ENCODE results near the gene NFIA. TPM values are rescaled to one million over a fixed set of nuclear protein-coding genes. Genes with fewer than 3 reads are reported as not detected.

The NFIA gene
- total and polyA plus RNA-seq, 2 donors (not counting 1 experiment from before 2014, with no cell fraction given), result 5.4 to 11.0 TPM

DNA sequence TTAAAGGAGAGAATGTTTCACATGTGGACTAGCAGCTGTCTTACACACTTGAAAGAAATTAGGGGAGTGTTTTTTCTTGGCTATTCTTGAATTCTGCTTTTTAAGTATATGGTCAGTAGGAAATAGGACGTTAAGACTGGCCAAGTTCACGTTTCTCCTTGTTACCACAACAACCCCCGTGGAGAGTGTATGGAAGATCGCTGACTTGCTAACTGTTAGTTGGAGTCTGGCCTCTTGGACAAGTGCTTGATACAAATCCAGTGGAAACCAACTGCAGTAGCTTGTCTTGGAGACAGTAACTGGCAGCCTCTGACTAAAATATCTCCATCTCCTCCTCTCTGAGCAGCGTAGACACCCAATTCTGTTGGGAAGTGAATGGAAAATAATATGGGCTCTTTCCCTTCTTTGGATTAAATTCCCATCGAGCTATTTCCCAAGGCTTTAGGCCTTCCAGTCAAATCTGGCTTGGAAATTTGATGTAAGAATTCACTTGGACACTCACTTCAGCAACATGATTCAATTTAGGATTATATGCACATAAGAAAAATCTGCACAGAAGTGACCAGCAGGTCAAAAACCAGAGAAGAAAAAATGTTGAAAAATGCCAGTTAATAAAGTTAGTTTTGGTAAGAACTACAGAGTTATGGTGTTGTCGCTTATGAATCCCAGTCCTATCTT, 3.6 kb upstream of the NFIA start:
- DNase-seq (ENCODE audit: low read depth in 2 of 2), result peak in 1 of 2 donors; percentile 16
- TF ChIP-seq EZH2 (IDR thresholded peaks at IDR 0.05; ENCODE audit: low read length, missing control alignments), result no peak
- TF ChIP-seq, protein P1, sequence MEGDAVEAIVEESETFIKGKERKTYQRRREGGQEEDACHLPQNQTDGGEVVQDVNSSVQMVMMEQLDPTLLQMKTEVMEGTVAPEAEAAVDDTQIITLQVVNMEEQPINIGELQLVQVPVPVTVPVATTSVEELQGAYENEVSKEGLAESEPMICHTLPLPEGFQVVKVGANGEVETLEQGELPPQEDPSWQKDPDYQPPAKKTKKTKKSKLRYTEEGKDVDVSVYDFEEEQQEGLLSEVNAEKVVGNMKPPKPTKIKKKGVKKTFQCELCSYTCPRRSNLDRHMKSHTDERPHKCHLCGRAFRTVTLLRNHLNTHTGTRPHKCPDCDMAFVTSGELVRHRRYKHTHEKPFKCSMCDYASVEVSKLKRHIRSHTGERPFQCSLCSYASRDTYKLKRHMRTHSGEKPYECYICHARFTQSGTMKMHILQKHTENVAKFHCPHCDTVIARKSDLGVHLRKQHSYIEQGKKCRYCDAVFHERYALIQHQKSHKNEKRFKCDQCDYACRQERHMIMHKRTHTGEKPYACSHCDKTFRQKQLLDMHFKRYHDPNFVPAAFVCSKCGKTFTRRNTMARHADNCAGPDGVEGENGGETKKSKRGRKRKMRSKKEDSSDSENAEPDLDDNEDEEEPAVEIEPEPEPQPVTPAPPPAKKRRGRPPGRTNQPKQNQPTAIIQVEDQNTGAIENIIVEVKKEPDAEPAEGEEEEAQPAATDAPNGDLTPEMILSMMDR (conservative IDR thresholded peaks at IDR 0.05 in 1 of 2, IDR thresholded peaks at IDR 0.05 in 1 of 2; ENCODE audit: low read depth in 1 of 2, low read length in 2 of 2), result no peak
- peaks cover 4% of the 10 kb centered on the region for H3K79me2 ChIP-seq (ENCODE audit: control insufficient read depth, insufficient read depth, low read length)
- no peak overlapping the region for H3K27ac ChIP-seq (ENCODE audit: insufficient read depth, low read length)
- no peak overlapping the region for H2AFZ ChIP-seq (ENCODE audit: low read length)
- H3K4me1 ChIP-seq (ENCODE audit: control insufficient read depth, extremely low read depth, insufficient read depth, low read length), result peaks cover 20% of the 10 kb centered on the region
- no peaks in the 10 kb centered on the region for H3K27me3 ChIP-seq (ENCODE audit: control insufficient read depth, insufficient read depth, low read length)
- no peaks in the 10 kb centered on the region for H3K36me3 ChIP-seq (ENCODE audit: control insufficient read depth, insufficient read depth, low read length)
- no peaks in the 10 kb centered on the region for H4K20me1 ChIP-seq (ENCODE audit: control insufficient read depth, extremely low read depth, insufficient read depth, low read length)
- H3K4me3 ChIP-seq (replicated peaks in 1 of 4; ENCODE audit: control extremely low read depth in 1 of 4, insufficient read depth in 1 of 4, low read depth in 3 of 4, low read length in 4 of 4), result peak overlapping the region in 3 of 4 experiments; percentile 61 to 99 (median 86)
- no peak overlapping the region for H3K9ac ChIP-seq (ENCODE audit: insufficient read depth, low read length)
- H3K4me2 ChIP-seq (ENCODE audit: extremely low read depth, insufficient read depth, low read length), result peak overlapping the region; percentile 97
- no peaks in the 10 kb centered on the region for H3K9me3 ChIP-seq (ENCODE audit: control insufficient read depth, insufficient read depth, low read depth, low read length)

- Histone ChIP-seq H3K4me2 (ENCODE audit: extremely low read depth, insufficient read depth, low read length) (peak overlapping the region; percentile 26), H4K20me1 (ENCODE audit: control insufficient read depth, extremely low read depth, insufficient read depth, low read length) (no peaks in the 10 kb centered on the region), H3K9me3 (ENCODE audit: control insufficient read depth, insufficient read depth, low read depth, low read length) (no peaks in the 10 kb centered on the region), H3K4me1 (ENCODE audit: control insufficient read depth, extremely low read depth, insufficient read depth, low read length) (peaks cover 20% of the 10 kb centered on the region), H2AFZ (ENCODE audit: low read length) (peak overlapping the region; percentile 56), H3K36me3 (ENCODE audit: control insufficient read depth, insufficient read depth, low read length) (no peaks in the 10 kb centered on the region), H3K79me2 (ENCODE audit: control insufficient read depth, insufficient read depth, low read length) (peaks cover 5% of the 10 kb centered on the region), H3K9ac (ENCODE audit: insufficient read depth, low read length) (no peak overlapping the region), H3K4me3 (replicated peaks in 1 of 4; ENCODE audit: control extremely low read depth in 1 of 4, insufficient read depth in 1 of 4, low read depth in 3 of 4, low read length in 4 of 4) (peak overlapping the region in 2 of 4 experiments; percentile 8 to 39), H3K27me3 (ENCODE audit: control insufficient read depth, insufficient read depth, low read length) (no peaks in the 10 kb centered on the region), H3K27ac (ENCODE audit: insufficient read depth, low read length) (peak overlapping the region; percentile 4)
- no peak for DNase-seq (ENCODE audit: low read depth in 2 of 2)
- no peak for TF ChIP-seq EZH2 (IDR thresholded peaks at IDR 0.05; ENCODE audit: low read length, missing control alignments)
- TF ChIP-seq, protein P1 (conservative IDR thresholded peaks at IDR 0.05 in 1 of 2, IDR thresholded peaks at IDR 0.05 in 1 of 2; ENCODE audit: low read depth in 1 of 2, low read length in 2 of 2), result no peak
Measured at GRCh38 chr1:61079296-61079897, 3.0 kb upstream of the NFIA start.

DNA sequence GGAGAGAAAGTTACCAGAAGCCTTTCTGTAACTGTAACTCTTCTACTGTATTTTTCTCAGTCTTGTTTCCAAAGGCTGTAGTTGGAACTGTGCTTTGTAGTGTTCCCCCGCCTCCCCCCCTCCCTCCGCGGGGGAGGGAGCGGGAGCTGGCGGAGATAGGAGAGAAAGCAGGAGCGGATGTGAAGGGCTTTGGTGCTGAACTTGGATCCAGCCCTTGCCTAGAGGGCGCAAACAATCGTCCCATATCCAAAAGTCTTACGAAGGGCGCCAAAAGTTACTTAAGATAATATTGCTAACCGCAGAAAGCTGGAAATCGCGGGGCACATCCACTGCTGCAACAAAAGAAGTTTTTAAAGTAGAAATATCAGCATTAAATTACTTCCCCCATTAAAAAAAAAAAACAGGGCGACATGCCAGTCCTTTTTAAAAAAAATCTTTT, 2.4 kb upstream of the NFIA start:
- Histone ChIP-seq H4K20me1 (ENCODE audit: control insufficient read depth, extremely low read depth, insufficient read depth, low read length) (no peaks in the 10 kb centered on the region), H3K27ac (ENCODE audit: insufficient read depth, low read length) (peak overlapping the region; percentile 4), H2AFZ (ENCODE audit: low read length) (peak overlapping the region; percentile 56), H3K36me3 (ENCODE audit: control insufficient read depth, insufficient read depth, low read length) (no peaks in the 10 kb centered on the region), H3K79me2 (ENCODE audit: control insufficient read depth, insufficient read depth, low read length) (peaks cover 8% of the 10 kb centered on the region), H3K27me3 (ENCODE audit: control insufficient read depth, insufficient read depth, low read length) (no peaks in the 10 kb centered on the region), H3K9me3 (ENCODE audit: control insufficient read depth, insufficient read depth, low read depth, low read length) (no peaks in the 10 kb centered on the region), H3K4me1 (ENCODE audit: control insufficient read depth, extremely low read depth, insufficient read depth, low read length) (peaks cover 20% of the 10 kb centered on the region), H3K4me2 (ENCODE audit: extremely low read depth, insufficient read depth, low read length) (peak overlapping the region; percentile 26), H3K9ac (ENCODE audit: insufficient read depth, low read length) (no peak overlapping the region), H3K4me3 (replicated peaks in 1 of 4; ENCODE audit: control extremely low read depth in 1 of 4, insufficient read depth in 1 of 4, low read depth in 3 of 4, low read length in 4 of 4) (peak overlapping the region in 3 of 4 experiments; percentile 15 to 39 (median 18))
- no peak for TF ChIP-seq EZH2 (IDR thresholded peaks at IDR 0.05; ENCODE audit: low read length, missing control alignments)
- TF ChIP-seq, protein P1 (conservative IDR thresholded peaks at IDR 0.05 in 1 of 2, IDR thresholded peaks at IDR 0.05 in 1 of 2; ENCODE audit: low read depth in 1 of 2, low read length in 2 of 2), result peak in 1 of 2 donors; percentile 39
- DNase-seq (ENCODE audit: low read depth in 2 of 2), result peak; percentile 69 to 90

Data from fibroblast of lung (primary cell).